ENCODE data around the gene PAF1. TPM values are rescaled to one million over a fixed set of nuclear protein-coding genes. Genes with fewer than 3 reads are reported as not detected.

PAF1 gene
- 29.2 TPM for total RNA-seq

DNA sequence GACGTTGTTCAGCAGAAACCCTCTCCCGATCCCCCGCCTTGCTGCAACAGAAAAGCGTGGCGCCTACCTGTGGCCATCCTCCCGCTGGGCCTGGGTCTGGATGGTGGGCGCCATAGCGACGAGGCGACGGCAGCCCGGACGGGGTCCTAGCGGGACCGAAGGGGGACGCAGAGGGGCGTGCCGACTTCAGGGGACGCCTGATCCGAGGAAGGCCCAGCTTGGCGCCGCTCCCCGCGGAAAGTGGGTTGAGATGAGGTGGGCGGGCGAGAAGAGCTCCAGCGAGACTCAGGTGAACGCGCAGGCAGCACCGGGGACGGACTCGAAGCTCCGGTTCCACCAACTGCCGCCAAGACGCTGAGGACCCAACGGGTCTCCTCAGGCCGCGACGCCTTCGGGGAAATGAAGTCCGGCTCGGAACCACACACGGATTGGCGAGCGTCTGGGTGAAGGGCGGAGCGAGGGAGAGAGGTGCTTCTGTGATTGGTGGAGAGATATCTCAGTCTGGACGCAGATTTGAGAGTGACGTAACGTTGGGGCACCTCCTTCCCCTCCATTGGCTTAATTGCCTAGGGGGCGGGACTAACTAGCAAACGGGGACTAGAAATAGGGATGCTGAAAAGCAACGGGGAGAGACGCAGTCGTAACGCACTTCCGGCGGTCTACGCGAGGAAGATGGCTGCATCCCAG, at the start of gene PAF1, which contains the start of gene MED29:
Gene PAF1 (minus strand): TSS at position 356 of the 687 bp plus-strand sequence. CDS start 242 bp downstream, at position 114.
Gene MED29 (plus strand): TSS at position 628 of the 687 bp plus-strand sequence. CDS start 45 bp downstream, at position 673.
- DNase-seq: peak; percentile 99

DNA sequence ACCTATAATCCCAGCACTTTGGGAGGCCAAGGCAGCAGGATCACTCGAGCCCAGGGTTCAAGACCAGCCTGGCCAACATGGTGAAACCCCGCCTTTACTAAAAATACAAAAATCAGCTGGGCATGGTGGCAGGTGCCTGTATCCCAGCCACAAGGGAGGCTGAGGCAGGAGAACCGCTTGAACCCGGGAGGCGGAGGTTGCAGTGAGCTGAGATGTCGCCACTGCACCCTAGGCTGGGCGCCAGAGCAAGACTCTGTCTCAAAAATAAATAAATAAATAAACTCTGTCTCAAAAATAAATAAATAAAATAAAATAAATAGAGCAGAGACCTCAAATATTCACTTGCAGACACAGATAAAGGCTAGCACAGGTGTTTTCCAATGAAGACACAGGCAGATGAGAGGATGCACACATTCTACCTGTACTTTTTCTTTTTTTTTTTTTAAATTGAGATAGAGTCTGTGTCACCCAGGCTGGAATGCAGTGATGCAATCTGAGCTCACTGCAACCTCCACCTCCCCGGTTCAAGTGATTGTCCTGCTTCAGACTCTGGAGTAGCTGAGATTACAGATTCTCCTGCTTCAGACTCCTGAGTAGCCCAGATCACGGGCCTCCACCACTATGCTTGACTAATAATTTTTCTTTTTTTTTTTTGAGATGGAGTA, 47.5 kb upstream of the PAF1 start:
- no peak for DNase-seq

DNA sequence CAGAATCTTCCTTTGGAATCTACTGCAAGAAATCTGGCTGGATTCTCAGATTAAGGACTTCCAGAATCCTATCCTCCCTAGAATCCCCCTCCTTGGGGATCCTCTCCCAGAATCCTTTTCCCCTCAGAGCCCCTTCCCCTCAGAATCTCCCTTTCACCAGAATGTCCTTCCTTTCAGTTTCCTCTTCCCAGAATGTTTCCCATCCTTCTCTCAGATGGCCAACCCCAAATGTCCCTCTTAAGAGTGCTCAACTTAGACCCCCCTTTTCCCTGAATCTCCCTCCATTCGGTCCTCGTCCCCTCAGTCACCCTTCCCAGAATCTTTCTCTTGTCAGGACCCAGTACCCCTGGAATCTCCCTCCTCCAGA, 45.4 kb upstream of the PAF1 start:
- DNase-seq: no peak

DNA sequence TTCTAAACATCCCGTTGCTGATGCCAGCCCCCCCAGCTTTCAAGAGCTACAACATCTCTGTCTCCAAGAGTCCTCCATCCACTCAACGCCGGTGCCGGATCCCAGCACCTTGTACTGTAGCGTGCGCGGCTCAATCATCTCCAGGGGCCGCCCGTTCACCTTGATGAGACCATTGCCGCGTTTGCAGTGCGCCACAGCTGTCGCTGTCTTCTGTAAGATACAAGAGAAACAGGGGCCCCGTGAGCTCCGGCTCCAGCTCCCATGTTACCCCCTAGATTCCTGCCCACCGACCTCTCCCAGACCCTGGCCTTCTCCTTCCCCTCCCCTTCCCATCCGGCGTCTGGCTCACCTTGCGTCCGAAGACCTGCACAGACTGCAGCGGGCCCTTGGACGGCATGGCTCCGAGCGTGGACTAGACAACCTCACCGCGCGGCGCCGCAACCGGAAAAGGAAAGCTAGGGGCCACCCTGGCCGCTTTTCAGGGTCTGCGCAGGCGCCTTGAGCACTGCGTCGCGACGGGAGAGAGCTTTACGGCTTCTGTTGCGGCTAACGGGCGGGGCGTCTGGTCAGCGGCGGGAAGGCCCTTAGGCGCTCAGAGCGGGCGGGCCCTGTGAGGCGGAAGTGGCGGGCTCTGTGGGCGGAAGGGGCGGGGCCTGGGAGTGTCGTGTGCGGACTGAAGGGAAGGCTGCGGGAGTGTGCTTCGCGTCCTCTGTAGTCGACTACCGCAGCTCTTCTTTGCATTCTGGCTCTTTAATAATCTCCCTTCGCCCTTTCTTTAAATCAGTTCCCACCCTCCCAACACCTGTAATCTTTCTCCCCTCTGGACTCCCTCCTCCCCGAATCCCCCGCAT, 44.8 kb upstream of the PAF1 start, which contains the start of gene RPS16:
Gene RPS16 (minus strand): TSS at position 451 of the 851 bp plus-strand sequence. CDS start 54 bp downstream, at position 397.
- DNase-seq: peak; percentile 98

DNA sequence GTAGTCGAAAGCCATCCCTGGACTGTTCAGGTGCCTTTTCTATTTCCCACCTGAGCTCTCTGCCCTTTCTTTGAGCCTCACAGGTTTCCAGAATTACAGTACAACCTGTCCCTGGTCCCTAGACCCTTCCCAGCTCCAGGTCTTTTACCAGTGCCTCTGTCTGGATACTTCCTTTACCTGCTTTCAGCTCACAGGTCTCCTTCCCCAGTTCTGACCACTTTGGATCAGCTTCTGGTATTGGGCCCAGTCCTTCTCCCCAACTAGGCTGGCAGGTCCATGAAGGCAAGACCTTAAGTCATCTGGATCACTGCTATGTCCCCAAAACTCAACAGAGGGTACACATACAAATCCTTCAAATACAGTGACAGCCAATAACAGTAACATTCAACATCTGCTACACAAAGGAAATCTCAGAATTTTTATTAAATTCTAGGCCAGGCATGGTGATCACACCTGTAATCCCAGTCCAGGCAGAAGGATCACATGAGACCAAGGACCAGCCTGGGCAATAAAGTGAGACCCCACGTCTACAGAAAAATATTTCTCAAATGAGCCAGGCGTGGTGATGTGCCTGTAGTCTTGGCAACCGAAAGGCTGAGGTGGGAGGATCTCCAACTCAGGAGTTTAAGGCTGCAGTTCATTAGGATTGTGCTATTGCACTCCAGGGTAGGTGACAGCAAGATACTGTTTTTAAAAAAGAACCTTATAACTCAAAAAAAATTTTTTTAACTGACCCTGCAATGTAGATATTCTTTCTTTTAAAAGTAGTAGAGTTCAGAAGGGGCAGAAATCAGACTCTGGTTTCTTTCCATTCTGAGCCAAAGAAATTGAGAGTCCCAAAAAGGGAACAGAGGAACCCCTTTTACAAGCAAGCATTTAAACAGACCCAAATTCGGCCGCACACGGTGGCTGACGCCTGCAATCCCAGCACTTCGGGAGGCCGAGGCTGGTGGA, 43.5 kb upstream of the PAF1 start:
- DNase-seq: no peak

DNA sequence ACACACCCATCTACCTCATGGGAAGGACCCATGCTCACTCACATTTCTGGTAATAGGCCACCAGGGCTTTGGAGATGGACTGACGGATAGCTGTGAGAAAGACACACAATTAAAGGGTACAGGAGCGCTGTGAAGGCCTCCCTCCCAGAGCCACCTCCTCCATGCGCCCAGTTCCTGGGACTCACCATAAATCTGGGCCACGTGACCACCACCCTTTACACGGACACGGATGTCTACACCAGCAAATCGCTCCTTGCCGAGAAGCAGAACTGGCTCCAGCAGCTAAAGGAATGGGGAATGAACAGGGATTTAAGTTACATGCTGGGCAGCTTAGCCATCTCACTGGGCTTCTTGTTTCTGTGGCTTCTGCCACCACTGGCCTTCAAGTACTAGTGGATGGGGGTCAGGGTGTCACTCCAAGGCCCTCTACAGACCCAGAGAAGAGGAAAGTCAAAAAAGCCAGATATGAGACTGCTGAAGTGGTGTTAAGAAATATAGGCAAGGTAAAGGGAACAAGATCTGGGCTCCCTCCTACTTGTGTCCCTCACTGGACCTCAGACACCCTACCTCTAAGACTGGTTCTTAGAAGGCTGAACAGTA, 42.7 kb upstream of the PAF1 start:
- DNase-seq: no peak

DNA sequence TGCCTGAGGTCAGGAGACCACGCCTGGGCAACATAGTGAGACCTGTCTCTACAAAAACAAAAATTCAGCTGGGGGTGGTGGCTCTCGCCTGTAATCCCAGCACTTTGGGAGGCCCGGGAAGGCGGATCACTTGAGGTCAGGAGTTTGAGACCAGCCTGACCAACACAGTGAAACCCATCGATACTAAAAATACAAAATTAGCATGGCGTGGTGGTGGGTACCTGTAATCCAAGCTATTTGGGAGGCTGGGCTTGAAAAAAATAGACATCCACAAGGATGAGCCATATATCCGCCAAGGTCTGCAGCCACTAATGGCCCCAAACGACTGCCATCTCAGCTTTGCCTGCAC, 41.7 kb upstream of the PAF1 start:
- no peak for DNase-seq

DNA sequence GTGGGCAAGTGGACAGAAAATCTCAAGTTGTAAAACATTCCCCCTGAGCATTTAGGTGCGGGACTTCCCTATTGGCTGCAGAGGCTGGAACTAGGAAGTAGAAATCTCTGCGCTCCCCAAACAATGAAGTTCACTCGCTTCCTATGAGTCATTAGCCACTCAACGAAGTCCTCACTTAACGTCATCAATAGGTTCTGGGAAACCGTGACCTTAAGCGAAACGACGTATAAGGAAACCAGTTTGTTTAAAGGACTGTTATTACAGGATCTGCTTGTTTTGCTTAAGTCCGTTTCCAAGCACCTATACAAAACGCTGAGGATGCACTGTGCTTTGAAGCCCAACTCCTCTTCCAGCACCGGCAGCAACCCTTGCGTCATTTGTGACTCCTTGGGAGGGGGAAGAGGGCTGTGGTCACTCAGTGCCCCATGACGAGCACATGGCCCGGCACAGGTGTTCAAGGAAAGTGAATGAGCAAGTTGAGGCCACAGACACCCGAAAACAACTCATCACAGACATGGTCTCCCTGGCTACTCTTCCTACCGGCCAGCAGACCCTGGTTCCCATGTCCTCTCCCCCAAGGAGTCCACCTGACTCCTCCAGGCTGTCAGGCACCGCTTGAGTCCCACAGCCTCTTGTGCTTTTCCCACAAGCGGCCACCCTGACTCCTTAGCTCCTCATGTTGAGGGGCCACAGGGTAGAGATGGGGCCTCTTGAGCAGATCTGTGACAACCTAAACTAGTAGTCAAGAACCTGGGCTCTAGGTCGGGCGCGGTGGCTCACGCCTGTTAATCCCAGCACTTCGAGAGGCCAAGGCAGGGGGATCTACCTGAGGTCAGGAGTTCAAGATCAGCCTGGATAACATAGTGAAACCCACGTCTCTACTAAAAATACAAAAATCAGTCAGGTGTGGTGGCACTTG, 40.0 kb upstream of the PAF1 start:
- no peak for DNase-seq

DNA sequence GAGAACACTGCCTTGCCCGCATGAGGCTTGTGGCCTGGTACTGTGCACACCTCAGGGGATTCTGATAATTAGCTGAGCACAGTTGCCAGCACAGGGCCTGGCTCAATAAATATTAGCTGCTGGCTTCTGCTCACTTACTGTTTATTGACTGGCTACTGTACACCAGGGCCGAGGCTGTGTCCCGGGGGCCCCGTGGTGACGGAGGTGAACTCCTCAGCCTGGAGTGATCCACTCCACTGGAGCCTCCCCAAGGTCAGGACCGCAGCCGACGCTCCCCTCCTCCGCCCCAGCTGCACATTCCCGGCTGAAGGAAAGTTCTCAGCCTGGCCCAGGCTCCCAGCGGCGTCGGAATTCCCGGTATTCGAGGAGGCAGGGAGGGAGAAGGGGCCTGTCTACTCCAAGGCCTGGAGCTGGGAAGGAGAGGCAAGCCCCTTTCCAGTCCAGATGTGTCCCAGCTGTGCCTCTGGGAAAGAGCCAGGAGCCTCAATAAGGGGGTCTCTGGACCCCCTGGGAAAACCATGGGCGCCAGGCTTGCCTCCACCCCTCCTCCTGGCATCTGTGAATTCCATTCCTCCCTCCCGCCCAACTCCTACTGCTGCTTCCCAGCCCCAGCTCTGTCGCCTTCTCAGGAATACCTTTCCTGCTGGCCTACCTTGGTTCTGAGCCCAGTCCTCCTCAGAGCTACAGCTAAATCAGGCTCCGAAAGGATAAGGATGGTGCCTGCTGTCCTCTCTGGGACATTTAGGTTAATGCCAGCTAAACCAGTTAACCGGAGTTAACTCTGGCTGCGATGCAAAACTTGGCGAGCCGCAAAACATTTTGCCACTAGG, 37.6 kb upstream of the PAF1 start:
- no peak for DNase-seq

DNA sequence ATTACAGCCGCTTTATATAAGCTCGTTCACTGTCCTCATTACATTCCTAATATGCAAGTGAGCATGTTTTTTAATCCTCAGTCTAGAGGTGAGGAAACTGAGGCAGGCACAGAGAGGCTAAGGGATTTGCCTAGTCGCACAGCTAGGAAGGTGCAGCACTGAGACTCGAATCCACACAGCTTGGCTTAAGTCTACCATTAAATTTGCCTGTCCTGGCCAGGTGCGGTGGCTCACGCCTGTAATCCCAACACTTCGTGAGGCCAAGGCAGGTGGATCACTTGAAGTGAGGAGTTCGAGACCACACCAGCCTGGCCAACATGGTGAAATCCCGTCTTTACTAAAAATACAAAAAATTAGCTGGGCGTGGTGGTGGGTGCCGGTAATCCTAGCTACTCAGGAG, 36.8 kb upstream of the PAF1 start:
- no peak for DNase-seq

DNA sequence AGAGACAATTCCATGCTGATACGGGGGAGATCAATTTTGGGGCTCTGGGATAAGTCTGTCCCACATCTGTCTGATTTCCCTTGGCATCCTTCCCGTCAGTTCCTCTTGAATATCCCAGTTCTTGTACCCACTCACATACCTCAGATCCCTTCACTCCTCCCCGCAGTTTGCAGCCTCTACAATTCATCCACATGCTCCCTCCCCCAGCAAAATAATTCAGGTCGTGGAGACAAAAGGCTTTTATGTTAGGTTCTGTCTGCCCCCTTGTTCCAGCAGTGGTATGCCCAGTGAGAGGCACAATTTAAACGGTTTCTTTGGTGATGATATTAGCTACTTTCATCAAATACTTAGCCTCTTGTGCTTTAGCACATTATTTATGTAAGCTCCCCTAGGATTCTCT, 35.3 kb upstream of the PAF1 start:
- DNase-seq: no peak

DNA sequence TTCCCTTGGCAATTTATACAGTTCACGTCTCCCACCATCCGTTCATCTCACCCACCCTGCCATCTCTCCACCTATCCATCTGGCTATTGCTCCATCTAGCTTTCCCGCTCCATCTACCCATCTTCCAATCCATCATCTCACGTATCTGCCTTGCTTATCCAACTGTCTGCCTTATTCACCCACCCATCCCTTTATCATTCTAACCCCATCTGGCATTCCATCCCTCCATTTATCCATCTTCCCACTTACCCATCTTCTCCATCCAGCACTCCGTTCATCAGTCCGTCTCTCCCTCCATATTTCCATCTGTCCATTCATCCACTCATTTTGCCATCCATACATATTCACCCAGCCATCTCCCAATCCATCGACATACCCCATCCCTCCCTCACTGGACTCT, 34.8 kb upstream of the PAF1 start:
- DNase-seq: no peak

DNA sequence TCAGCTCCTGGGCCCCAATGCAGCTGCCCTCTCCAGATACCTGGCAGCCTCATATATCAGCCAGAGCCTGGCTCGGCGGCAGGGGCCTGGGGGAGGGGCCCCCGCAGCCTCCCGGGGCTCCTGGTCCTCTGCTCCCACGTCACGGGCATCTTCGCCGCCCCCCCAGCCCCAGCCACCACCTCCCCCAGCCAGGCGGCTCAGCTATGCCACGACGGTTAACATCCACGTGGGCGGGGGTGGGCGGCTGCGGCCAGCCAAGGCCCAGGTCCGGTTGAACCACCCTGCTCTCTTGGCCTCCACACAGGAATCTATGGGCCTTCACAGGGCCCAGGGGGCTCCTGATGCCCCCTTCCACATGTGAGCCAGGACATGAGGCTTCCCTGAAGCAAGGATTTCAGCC, 34.0 kb upstream of the PAF1 start:
- no peak for DNase-seq

DNA sequence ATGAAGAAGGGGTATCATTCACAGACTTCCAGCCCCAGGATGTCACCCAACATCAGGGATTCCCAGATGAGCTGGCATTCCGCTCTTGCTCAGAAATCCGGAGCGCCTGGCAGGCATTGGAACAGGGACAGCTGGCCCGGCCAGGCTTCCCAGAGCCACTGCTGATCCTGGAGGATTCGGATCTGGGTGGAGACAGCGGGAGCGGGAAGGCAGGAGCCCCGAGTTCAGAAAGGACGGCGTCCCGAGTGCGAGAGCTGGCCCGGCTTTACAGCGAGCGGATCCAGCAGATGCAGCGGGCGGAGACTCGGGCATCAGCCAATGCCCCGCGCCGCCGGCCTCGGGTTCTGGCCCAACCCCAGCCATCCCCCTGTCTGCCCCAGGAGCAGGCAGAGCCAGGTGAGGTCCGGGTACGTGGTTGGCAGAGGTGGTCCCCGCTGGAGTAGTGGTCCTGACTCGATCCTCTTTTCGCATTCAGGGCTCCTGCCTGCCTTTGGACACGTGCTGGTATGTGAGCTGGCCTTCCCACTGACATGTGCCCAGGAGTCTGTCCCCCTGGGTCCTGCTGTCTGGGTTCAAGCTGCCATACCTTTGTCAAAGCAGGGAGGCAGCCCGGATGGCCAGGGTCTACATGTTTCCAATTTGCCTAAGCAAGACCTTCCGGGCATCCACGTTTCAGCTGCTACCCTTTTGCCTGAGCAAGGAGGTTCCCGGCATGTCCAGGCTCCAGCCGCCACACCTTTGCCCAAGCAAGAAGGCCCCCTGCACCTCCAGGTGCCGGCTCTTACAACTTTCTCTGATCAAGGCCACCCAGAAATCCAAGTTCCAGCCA, 32.6 kb upstream of the PAF1 start:
- DNase-seq: no peak

DNA sequence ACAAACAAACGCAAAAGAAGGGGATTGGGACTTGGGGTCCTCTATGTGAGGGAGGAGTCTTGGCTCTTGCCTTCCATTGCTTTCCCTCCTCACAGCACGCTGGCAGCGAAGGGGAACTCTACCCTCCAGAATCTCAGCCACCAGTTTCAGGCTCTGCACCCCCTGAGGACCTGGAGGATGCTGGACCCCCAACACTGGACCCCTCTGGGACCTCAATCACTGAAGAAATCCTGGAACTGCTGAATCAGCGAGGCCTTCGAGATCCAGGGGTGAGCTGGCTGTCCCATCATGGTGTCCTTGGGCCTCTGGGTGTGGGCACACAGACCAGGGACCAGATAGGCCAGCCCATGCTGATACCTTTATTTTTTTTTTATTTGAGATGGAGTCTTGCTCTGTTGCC, 31.1 kb upstream of the PAF1 start:
- no peak for DNase-seq

DNA sequence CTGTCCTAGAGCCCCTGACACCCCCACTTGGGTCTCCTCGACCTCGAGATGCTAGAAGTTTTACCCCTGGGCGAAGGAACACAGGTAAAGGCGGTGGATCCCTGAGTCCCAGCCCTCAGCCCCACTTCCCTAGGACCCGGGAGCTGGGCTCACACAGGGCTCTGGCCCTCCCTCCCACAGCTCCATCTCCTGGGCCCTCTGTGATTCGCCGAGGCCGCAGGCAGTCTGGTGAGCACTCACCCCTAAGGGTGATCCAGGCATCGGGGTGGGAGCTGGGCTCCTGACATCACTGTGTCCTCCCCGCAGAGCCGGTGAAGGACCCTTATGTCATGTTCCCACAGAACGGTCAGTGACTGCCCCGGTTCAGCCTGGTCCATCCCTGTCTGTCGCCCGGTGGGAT, 29.9 kb upstream of the PAF1 start:
- no peak for DNase-seq

DNA sequence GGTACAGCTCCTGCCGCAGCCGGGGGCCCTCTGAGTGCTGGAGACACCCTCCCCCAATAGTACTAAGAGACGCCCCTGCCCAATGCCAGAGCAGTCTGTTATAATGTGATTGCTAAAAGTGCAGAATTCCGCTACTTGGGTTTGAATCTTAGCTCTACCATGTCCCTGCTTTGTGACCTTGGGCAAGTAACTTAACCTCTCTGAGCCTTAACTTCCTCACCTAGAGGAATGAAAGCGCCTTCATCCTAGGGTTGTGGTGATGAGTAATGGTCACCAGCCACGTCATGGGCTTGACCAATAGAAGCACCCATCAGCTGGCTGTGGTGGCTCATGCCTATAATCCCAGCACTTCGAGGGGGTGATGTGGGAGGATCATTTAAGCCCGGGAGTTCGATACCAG, 28.1 kb upstream of the PAF1 start:
- no peak for DNase-seq

DNA sequence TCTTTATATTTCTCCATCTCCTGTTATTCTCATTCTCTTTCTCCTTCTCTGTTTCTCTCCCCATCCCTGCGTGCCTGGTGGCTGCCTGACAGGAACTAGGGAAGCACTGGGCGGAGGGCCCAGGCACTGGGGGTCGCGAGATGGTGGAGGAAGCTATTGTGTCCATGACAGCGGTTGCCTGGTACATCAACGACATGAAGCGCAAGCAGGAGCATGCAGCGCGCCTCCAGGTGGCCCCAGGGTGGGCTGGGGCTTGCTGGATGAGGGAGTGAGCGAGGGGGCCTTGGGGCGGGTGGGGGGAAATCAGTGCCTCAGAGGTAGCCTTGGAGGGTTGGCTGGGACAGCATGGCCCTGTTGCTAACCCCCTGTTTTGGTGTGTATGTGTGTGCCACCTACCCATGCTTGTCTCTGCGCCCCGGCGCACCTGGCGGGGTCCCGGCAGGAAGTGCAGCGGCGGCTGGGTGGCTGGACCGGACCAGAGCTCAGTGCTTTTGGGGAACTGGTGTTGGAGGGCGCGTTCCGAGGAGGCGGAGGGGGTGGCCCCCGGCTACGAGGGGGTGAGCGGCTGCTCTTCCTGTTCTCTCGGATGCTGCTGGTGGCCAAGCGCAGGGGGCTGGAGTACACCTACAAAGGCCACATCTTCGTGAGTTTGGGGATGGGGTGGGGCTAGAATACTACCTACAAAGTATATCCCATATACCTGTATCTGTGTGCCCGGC, 26.7 kb upstream of the PAF1 start:
- no peak for DNase-seq
